ENCODE measurements around the gene PACSIN2. TPM values are rescaled to one million over a fixed set of nuclear protein-coding genes. Genes with fewer than 3 reads are reported as not detected.

Gene PACSIN2
- total and polyA plus RNA-seq, 10 of the 15 experiments (the other 5 are each of a cell fraction or from before 2014, with no cell fraction given): 0.93 to 78.7 (median 46.8) TPM

DNA sequence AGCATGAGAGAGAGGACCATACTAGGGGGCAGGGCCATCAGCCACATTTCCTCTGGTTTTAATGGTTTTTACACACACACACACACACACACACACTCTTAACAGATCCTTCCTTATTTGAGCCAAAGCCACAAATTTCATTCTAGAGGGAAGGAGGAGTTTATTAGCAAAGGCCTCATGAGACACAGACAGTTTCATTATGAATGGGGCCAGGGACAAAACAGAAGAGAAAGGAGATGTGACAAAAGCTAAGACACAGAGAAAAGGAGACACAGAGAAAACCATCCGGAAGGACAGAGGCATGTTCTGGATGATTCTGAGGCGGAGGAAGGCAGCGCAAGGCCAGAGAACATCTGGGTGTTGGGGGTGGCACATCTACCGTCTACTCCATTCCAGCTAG lies 125.6 kb downstream of the PACSIN2 start:
- peak overlapping the region; percentile 50 for H3K9ac ChIP-seq (ENCODE audit: control insufficient read depth, insufficient read depth, low read length)
- TF ChIP-seq, protein P1, sequence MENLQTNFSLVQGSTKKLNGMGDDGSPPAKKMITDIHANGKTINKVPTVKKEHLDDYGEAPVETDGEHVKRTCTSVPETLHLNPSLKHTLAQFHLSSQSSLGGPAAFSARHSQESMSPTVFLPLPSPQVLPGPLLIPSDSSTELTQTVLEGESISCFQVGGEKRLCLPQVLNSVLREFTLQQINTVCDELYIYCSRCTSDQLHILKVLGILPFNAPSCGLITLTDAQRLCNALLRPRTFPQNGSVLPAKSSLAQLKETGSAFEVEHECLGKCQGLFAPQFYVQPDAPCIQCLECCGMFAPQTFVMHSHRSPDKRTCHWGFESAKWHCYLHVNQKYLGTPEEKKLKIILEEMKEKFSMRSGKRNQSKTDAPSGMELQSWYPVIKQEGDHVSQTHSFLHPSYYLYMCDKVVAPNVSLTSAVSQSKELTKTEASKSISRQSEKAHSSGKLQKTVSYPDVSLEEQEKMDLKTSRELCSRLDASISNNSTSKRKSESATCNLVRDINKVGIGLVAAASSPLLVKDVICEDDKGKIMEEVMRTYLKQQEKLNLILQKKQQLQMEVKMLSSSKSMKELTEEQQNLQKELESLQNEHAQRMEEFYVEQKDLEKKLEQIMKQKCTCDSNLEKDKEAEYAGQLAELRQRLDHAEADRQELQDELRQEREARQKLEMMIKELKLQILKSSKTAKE (IDR thresholded peaks at IDR 0.05; ENCODE audit: low read depth, poor library complexity, severe bottlenecking): peak; percentile 84
- TF ChIP-seq MYB (IDR thresholded peaks at IDR 0.05; ENCODE audit: borderline replicate concordance, low read depth, low read length) (no peak), MEF2A (IDR thresholded peaks at IDR 0.05; ENCODE audit: insufficient read depth, low read depth, low read length) (peak; percentile 78), MXI1 (IDR thresholded peaks at IDR 0.05; ENCODE audit: low read depth, low read length) (peak; percentile 62; the same call in 1 of the 2 replicates), POLR2AphosphoS5 (IDR thresholded peaks at IDR 0.05; ENCODE audit: low read length) (0 out of 2 replicates have a peak, but pooled peaks have one; percentile 56), CREM (IDR thresholded peaks at IDR 0.05; ENCODE audit: low read depth) (peak; percentile 63; the same call in 1 of the 2 replicates), POLR2A (IDR thresholded peaks at IDR 0.05; ENCODE audit: low read depth, low read length) (peak; percentile 52), SMC3 (IDR thresholded peaks at IDR 0.05; ENCODE audit: borderline replicate concordance, low read length) (peak; percentile 26; the same call in 1 of the 2 replicates), IRF4 (IDR thresholded peaks at IDR 0.05; ENCODE audit: low read depth, low read length) (peak; percentile 93), BCL11A (IDR thresholded peaks at IDR 0.05; ENCODE audit: low read depth, low read length) (peak; percentile 75), RCOR1 (conservative IDR thresholded peaks at IDR 0.05; ENCODE audit: low read depth, low read length) (peak; percentile 94; the same call in 1 of the 2 replicates), EGR1 (IDR thresholded peaks at IDR 0.05; ENCODE audit: borderline replicate concordance in 1 of 2, low read depth in 2 of 2, low read length in 2 of 2) (0 out of 3 replicates have a peak, but pooled peaks of 1 of the 2 experiments have one; percentile 15), POU2F2 (IDR thresholded peaks at IDR 0.05; ENCODE audit: borderline replicate concordance, low read depth, low read length) (peak; percentile 35; the same call in 2 of the 3 replicates), TCF7 (IDR thresholded peaks at IDR 0.05; ENCODE audit: borderline replicate concordance) (no peak), CHD2 (IDR thresholded peaks at IDR 0.05; ENCODE audit: borderline replicate concordance, low read depth, low read length) (peak; percentile 63; the same call in 1 of the 2 replicates), PAX5 (IDR thresholded peaks at IDR 0.05; ENCODE audit: borderline replicate concordance, low read depth, low read length) (peak; percentile 55; the same call in 1 of the 2 replicates), HDAC2 (IDR thresholded peaks at IDR 0.05) (no peak), ZBED1 (IDR thresholded peaks at IDR 0.05; ENCODE audit: borderline replicate concordance) (peak; percentile 62; the same call in 1 of the 2 replicates), NFIC (IDR thresholded peaks at IDR 0.05; ENCODE audit: low read depth, low read length) (peak; percentile 83), SRF (IDR thresholded peaks at IDR 0.05; ENCODE audit: low read depth in 2 of 2, low read length in 2 of 2) (peak in 1 of 2 experiments; percentile 68; a peak in 1 of 4 replicates), CBFB (IDR thresholded peaks at IDR 0.05; ENCODE audit: low read depth) (peak; percentile 78)
- TF ChIP-seq, protein P2, sequence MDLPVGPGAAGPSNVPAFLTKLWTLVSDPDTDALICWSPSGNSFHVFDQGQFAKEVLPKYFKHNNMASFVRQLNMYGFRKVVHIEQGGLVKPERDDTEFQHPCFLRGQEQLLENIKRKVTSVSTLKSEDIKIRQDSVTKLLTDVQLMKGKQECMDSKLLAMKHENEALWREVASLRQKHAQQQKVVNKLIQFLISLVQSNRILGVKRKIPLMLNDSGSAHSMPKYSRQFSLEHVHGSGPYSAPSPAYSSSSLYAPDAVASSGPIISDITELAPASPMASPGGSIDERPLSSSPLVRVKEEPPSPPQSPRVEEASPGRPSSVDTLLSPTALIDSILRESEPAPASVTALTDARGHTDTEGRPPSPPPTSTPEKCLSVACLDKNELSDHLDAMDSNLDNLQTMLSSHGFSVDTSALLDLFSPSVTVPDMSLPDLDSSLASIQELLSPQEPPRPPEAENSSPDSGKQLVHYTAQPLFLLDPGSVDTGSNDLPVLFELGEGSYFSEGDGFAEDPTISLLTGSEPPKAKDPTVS (IDR thresholded peaks at IDR 0.05; ENCODE audit: low read depth, low read length): peak; percentile 86; the same call in 1 of the 2 replicates

More for the DNA sequence above, 125.6 kb downstream of the PACSIN2 start:
- Histone ChIP-seq H3K4me2 (ENCODE audit: control insufficient read depth, insufficient read depth) (peak overlapping the region; percentile 72), H3K36me3 (ENCODE audit: control insufficient read depth in 2 of 2, insufficient read depth in 2 of 2, low read length in 1 of 2) (peaks cover 22 to 29% of the 10 kb centered on the region in 2 experiments), H3K27me3 (replicated peaks in 1 of 2; ENCODE audit: control insufficient read depth in 2 of 2, insufficient read depth in 2 of 2, low read length in 1 of 2) (no peaks in the 10 kb centered on the region), H4K20me1 (ENCODE audit: control insufficient read depth, insufficient read depth) (no peaks in the 10 kb centered on the region), H2AFZ (ENCODE audit: control insufficient read depth, low read depth, low read length) (no peak overlapping the region), H3K9me3 (replicated peaks; ENCODE audit: control insufficient read depth, insufficient read depth, low read length) (no peaks in the 10 kb centered on the region), H3K4me1 (ENCODE audit: control insufficient read depth, insufficient read depth, low read length) (peaks cover 58% of the 10 kb centered on the region), H3K79me2 (ENCODE audit: control insufficient read depth, insufficient read depth, low read length) (peaks cover 27% of the 10 kb centered on the region), H3K4me3 (peak overlapping the region; percentile 19; the same call in 1 of the 2 replicates), H3K27ac (ENCODE audit: control insufficient read depth, insufficient read depth) (peak overlapping the region; percentile 84)
- no TSS peak for BruUV-seq (replicated peaks)
- DNase-seq (ENCODE audit: low read depth, low spot score) (peak; percentile 97), FAIRE-seq (peak; percentile 95), ATAC-seq (peak; percentile 90)
- WGBS (ENCODE audit: insufficient coverage, insufficient replicate concordance, low lambda C conversion rate, missing lambda C conversion rate): 1% methylated on average over 4 of the region's 4 CpGs
- ChIA-PET POLR2A (interaction anchor here (0.6 to 2.2 kb wide), 8 partner anchors 30 to 119 kb away, joined by 3 to 10 read pairs (median 4); no protein-coding TSS in a partner anchor), RAD21 (ENCODE audit: unreplicated experiment) (interaction anchor here (0.7 to 2.5 kb wide), 14 partner anchors 22 to 144 kb away, joined by 3 to 13 read pairs (median 4); partner anchors contain the start of gene PACSIN2), SMC1A (ENCODE audit: uncharacterized antibody, unreplicated experiment) (interaction anchor here (0.6 to 3.5 kb wide), 13 partner anchors 13 to 173 kb away, joined by 3 to 18 read pairs (median 4); no protein-coding TSS in a partner anchor), CTCF (interaction anchor here (0.9 to 2.4 kb wide), 6 partner anchors 12 to 76 kb away, joined by 3 to 9 read pairs (median 6); no protein-coding TSS in a partner anchor)
- intact Hi-C loops (cut with micrococcal nuclease; ENCODE audit: unreplicated experiment): loop anchor here (2.0 kb wide), 1 partner anchor 43 kb away; no protein-coding TSS in a partner anchor
- in situ Hi-C loops (cut with MboI): no loop called here

Measured in GM12878 (cell line).